ENCODE results near the gene TMEM183A.

TMEM183A gene

DNA sequence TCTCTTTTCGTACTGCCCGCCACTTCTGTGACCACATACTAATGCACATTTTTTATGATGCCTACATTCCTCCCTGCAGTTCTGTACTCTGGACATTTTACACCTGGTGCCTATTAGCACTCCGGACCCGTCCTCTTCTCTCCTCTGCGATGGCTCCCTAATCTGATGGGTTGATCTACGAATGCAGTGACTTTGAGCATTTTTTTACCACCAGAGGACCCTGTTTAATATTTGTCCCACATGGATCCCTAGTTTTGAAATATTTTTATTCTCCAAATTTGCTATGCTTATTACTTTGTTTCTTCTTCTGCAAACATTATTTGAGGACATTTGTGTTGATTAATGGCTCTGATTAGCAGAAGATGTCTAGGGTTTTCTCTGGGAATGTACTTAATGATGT is 24.3 kb downstream of the TMEM183A start:
- no peak for DNase-seq (ENCODE audit: low spot score)

GRCh38 chr1:203033287-203033686 is 26.1 kb downstream of the TMEM183A start:
- no peak for DNase-seq (ENCODE audit: low spot score)

GRCh38 chr1:203033917-203034316 is 26.7 kb downstream of the TMEM183A start:
- no peak for DNase-seq (ENCODE audit: low spot score)

- no peak for DNase-seq (ENCODE audit: low spot score)
Observed at GRCh38 chr1:203034422-203035110, 27.4 kb downstream of the TMEM183A start.

GRCh38 chr1:203035111-203036000 is 28.2 kb downstream of the TMEM183A start:
- no peak for DNase-seq (ENCODE audit: low spot score)

DNA sequence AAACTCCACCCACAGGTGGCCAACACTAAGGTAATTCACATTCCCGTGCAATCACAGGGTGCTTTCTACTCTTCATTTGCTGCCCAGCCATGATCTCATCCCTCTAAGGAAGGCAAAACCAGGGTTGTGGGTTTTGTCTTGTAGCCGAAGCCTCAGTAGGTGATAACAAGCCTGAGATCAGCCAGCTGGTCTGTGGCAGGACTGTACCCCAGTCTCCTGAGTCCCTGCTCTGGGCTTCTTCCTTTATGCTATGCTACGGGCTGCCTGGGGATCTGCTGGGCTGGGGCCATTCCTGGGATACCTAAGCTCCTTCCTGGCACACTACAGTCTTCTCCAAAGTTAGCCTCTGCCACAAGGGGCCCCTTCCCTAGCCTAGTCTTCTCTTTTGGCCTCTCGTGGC is 29.0 kb downstream of the TMEM183A start:
- DNase-seq (ENCODE audit: low spot score) = no peak

- no peak for DNase-seq (ENCODE audit: low spot score)
Observed at GRCh38 chr1:203036537-203036936, 29.4 kb downstream of the TMEM183A start.

GRCh38 chr1:203037509-203038190 is 30.5 kb downstream of the TMEM183A start:
- no peak for DNase-seq (ENCODE audit: low spot score)

GRCh38 chr1:203038217-203038741 is 31.1 kb downstream of the TMEM183A start:
- DNase-seq (ENCODE audit: low spot score) = peak; percentile 51

DNA sequence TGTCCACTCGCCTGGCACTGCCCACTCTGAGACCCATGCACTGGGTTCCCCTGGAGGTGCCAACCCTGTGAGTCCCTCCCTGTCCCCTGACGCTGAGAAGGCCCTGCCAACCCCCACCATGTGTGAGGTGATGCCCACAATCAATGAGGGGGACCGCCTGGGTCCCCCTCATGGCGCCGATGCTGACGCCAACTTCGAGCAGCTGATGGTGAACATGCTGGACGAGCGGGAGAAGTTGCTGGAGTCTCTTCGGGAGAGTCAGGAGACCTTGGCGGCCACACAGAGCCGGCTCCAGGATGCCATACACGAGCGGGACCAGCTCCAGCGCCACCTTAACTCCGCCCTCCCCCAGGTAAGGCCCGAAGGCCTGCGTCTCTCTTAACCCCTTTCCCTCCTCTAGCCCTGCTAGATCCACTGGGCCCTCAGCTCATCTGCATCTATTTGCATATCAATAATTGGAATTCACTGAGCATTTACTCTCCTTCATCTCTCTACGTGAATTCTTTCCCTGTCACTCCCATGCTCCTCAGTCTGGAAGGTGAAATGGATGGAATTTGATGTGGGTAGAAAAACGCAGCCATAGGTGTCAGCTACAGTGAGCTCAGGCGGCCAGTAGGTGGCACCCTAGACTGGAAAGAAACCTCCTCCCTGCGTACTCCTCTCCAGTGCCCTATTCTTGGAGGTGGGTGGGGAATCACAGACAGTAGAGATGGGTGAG is 31.9 kb downstream of the TMEM183A start:
- DNase-seq (ENCODE audit: low spot score) = peak; percentile 75

GRCh38 chr1:203039609-203040512 is 32.7 kb downstream of the TMEM183A start:
- no peak for DNase-seq (ENCODE audit: low spot score)

DNA sequence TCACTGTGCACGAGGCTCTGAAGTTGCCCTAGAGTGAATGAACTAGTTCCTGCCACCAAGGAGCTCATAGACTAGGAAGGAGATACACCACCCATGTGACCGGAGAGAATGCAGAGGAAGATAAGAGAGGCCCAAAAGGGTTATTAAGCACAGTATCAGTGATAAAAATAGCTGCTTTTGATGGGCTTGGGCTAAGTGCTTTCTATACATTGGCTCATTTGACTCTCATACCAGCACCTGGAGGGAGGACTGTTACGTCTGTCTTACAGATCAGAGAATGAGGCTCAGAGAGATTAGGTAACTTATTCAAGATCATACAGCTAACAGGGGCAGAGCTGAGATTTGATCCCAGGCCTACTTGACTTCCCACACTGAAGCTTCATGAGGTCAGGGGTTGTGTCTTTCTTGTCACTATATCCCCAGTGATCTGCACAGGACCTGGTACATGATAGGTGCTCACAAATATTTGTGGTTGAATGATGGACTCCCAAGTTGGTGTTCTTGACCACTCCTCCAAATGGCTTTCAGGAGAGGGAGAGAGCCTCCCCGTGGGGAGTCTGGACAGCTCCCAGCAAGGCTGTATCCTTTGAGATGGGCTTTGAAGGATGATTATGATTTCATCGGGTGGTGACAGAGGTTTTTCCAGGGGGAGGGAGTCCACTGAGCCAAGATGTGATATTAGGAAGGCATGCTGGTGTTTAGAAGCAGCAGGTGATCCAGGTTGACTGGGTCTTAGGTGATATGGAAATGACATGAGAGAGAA is 33.5 kb downstream of the TMEM183A start:
- DNase-seq (ENCODE audit: low spot score) = no peak

DNA sequence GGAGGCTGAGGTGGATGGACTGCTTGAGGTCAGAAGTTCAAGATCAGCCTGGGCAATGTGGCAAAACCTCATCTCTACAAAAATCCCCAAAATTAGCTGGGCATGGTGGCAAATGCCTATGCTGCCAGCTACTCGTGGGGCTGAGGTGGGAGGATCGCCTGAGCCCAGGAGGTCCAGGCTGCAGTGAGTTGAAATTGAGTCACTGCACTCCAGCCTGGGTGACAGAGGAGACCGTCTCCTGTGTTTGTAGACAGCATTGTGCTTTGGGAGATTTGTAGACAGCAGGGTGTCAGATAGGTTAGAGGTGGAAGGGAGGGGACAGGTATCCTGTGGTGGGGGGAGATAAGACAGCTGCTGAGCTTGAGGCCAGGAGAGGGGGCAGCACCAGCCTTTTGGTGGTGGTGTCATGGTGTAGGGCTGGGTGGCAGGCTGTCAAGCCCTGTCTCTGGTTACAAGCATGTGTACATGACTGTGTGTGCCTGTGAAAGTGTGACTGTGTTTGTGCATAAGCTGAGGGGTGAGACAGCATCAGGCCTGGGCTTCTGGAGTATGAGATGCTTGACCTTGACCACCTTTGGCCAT is 34.3 kb downstream of the TMEM183A start:
- DNase-seq (ENCODE audit: low spot score) = no peak

- DNase-seq (ENCODE audit: low spot score) = no peak
Observed at GRCh38 chr1:203043830-203044545, 36.8 kb downstream of the TMEM183A start.

DNA sequence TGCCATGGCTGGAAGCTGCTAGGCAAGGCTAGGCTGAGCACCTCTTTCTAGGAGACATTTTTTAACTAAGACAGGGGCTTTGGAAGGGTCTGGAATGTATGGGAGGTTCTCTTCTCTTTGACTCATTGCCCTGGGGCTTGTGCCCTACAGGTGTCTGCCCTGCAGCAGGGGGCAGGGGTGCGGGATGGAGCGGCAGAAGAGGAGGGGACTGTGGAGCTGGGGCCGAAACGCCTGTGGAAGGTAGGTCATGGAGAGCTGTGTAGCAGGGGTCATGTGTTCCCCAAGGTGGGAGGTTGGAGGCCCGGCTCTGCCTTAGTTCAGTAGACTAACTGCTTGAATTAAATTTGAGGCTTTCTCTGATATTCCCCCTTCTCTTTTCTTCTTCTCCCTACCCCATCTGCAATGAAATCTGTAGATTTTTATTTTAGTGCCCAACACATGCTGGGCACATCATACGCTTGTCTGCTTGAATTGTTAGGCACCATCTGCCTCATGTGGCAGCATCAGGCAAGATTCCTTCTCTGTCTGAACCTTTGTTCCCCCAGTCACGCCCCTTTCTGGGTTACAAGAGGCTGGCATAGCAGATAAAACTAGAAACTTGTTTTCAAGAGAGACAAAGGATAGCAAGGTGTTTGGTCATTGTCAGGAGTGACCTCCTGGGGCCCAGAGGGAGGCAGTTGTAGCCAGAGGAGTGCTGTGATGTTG is 37.5 kb downstream of the TMEM183A start:
- DNase-seq (ENCODE audit: low spot score) = no peak

- DNase-seq (ENCODE audit: low spot score) = no peak
Observed at GRCh38 chr1:203045336-203045735, 38.2 kb downstream of the TMEM183A start.

DNA sequence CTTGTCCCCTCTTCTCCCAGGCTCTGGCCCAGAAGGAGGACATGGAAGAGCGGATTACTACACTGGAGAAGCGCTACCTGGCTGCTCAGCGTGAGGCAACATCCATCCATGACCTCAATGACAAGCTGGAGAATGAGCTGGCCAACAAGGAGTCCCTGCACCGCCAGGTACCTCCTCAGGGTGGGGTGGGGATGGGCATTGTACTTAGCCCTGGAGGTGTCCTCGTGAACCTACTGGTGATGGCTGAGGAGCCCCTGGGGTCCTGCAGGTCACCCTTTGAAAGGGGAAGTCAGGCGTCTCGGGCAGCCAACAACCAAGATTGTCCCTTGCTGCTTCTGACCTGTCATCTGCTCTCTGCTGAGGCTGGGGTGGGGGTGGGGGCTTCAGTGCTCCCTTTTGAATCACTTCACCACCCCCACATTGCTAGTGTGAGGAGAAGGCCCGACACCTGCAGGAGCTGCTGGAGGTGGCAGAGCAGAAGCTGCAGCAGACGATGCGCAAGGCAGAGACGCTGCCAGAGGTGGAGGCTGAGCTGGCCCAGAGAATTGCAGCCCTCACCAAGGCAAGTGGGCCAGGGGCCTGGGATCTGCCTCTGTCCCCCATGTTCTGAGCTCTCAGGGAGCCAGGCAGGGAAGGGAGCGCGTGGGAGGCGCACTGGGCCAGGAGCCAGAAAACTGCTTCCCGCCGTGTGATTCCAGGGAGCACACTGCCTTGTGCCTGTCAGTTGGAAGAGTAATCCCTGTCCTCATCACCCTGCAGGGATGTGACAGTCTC is 38.8 kb downstream of the TMEM183A start:
- DNase-seq (ENCODE audit: low spot score) = no peak
